HG02623 (cell line): ENCODE data around the gene ARFIP2.

Experiments used
- ATAC-seq: cut with Tn5 transposase; IDR thresholded peaks from one replicate; pipeline ENCODE4 v1.9.1; 2021; ENCODE audit warnings: moderate library complexity; ENCODE audit not compliant: unreplicated experiment

The ARFIP2 gene

DNA sequence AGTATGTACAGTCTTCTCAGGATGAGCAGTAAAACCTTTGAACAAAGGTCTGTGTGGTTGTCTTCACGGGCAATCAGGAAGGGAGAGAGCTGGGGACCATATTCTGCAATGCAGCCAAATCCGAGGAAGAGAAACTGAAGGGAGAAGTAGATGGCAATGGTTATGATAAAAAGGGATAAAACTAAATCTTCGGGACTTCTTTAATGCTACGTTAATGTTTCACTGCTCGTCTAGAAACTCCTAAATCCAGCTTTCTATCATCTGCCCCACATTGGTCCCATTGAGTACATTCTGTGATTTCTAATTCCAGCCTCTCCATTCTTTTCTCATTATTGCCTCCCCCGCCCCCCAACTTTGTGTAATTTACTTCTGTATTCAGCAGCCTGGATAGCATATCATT, 1.9 kb upstream of the ARFIP2 start:
- no peak for ATAC-seq

GRCh38 chr11:6482441-6482840, 1.3 kb upstream of the ARFIP2 start:
- ATAC-seq: no peak

DNA sequence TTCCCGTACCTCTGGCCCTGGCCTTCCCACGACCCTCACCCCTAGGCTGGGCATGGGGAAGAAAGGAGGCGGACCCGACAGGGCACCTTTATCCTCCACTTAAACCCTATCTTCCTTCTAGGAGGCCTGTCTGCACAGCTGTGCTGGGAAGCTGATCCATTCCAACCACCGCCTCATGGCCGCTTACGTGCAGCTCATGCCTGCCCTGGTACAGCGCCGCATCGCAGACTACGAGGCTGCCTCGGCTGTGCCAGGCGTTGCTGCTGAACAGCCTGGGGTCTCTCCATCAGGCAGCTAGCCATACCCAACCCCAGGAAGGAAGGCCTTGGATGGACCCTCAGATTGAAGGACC, 769 bp upstream of the ARFIP2 start:
- ATAC-seq: peak; percentile 4

DNA sequence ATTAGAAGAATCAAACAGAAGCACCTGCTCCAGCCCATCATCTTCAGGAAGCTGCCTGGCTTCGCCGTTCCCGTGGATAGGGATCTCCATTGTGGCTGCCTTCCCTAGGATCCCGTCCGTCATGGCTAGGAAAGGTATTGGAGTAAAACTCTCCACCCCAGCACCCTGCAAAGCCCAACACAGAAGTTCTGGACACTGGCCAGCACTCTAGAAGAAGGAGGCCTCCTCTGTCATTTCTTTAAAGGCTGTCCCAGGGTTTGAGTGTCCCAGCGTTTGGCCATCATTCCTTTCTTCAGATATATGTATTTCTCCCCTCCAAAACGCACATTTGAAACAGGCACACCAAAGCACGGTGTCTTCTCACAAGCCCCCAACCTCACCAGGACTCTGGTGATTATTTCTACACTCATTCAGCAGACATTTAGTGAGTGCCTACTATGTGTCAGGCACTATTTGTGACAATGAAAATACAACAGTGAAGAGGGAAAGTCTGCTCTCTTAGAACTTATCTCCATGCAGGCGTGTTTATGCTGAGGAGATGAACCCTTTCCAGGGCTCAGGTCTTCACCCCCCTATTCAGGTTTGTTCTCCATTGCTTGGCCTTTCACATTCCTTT, 724 bp downstream of the ARFIP2 start:
- ATAC-seq: no peak

- ATAC-seq: no peak
These were observed 4.6 kb downstream of the ARFIP2 start for GRCh38 chr11:6476571-6476970.

GRCh38 chr11:6475936-6476335, 5.2 kb downstream of the ARFIP2 start:
- ATAC-seq: no peak

- ATAC-seq: no peak
These were observed 6.2 kb downstream of the ARFIP2 start for GRCh38 chr11:6474806-6475500.

DNA sequence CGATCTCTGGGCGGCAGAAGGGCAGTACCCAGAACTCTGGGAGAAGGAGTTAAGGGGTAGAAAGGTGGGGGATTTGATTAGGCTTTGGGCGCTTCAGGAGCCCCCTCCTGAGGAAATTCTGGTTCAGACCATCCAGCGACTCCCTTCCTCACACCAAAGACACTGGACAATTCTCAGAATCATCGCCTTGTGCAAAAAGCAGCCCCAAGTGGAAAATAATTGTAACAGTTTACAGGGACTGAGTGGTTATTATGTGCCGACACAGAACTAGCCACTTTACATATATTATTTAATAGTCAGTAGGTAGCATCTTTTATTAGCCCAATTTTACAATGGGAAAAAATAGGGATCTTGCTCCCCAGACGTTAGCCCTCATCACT, 6.7 kb downstream of the ARFIP2 start:
- no peak for ATAC-seq

- ATAC-seq: peak; percentile 71
These were observed 7.4 kb downstream of the ARFIP2 start, which contains the start of gene TRIM3 for GRCh38 chr11:6473451-6474412. TSS of gene TRIM3 (minus strand) at chr11:6473941. CDS start at chr11:6465695, 8,246 bp downstream.

DNA sequence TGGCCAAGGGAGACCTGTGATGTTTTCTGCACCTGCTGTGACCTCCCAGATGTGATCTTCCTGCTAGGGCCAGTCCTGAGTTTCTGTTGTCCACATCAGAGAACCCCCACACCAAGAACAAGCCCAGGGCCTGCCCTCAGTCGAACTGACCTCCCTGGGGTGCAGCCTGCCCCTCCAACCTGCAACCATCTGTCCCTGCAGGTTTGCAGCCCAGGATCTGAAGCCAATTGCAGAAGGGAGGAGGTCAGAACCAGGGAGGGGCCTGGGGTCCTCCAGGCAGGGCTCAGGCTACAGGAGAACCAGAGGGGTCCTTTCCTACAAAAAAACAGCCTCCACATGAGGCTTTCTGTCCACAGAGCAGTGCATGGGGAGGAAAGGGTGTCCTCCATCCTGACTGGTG, 8.2 kb downstream of the ARFIP2 start:
- ATAC-seq: no peak

DNA sequence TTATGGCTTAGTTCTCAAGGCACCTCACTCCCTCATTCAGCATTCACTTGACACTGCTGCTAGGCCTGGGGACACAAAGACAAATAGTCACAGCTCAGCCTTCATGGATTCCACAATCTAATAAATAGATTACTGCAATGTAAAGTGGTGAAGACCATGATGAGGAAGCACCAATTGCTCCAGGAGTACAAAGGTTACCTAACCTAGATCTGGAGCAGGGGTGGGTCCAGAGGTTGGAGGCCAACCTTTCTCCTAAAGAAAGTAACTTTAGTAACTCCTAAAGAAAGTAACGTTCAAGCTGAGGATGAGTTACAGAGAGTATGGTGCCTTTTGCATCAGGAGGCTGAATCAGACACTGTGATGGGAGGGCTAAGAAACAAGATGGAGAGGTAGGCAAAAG, 11.5 kb downstream of the ARFIP2 start:
- ATAC-seq: no peak

DNA sequence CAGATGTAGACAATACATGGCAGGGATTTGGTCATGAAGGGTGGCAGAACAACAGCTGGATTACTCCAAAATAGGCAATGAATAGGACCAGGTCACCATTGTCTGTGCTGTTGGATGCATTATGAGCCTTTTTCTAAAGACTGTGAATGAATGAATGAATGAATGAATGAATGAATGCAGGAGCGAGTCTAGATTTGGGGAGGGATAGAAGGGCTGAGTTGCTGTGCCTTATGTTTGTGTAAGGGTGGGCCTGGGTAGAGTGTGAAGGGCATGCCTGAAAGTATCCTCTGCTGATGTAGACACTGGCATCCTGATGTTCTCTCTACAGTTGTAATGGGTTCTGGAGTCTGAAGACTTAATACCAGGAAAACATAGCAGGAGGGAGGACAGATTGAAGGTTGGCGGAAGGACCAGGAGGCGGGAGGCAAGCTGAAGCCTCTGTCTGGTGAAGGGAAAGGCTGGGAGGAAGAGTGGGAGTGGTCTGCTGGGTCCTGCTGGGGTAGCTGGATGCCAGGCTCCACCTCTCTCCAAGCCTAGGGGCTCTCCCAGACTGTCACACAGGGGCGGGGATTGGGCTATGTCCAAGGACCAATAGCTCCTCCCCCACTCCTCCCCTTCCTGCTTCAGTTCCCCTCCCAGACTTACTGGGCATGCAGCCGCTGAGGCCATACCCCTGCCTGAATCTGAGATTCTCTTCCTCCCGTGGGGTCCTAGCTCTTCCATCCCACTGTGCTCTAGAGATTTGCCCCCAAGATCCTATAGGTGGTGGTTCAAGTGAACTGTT, 12.2 kb downstream of the ARFIP2 start:
- ATAC-seq: peak; percentile 51

- no peak for ATAC-seq
These were observed 22.1 kb downstream of the ARFIP2 start for GRCh38 chr11:6459099-6459450.

- ATAC-seq: no peak
These were observed 22.6 kb downstream of the ARFIP2 start for GRCh38 chr11:6458352-6459098.

DNA sequence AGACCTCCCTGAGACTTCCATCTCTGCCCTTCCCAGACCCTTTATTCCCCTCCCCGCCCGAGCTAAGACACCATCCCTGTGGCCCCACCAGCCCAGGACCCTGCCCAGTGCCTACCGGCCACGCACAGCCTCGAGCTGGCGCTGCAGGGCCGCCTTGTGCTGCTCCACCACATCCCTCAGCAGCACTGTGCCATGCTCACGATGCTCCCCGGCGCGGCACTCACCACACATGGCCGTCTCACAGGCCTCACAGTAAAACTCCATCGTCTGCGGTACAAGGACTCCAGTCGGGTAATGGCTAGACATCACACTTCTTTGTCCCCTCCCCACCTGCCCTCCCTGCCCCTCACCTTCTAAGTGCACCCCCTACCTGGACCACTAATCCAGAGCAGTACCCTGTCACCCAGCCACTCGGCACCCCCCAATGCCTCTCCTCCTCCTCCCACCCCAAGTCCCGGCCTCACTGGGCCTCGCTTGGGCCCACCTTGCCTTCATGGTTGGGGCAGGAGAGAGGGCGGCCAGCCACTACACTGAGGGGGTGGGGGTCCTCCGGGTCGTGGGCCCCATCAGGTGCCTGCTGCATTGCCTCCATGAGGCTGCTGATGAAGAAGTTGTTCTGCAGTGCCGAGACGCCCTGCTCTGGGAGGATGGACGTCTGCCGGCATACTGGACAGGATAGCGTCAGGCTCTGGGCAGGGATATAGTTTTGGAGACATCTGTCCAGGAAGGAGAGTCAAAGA, 23.4 kb downstream of the ARFIP2 start:
- ATAC-seq: no peak

- ATAC-seq: no peak
These were observed 24.6 kb downstream of the ARFIP2 start for GRCh38 chr11:6456361-6457073.

DNA sequence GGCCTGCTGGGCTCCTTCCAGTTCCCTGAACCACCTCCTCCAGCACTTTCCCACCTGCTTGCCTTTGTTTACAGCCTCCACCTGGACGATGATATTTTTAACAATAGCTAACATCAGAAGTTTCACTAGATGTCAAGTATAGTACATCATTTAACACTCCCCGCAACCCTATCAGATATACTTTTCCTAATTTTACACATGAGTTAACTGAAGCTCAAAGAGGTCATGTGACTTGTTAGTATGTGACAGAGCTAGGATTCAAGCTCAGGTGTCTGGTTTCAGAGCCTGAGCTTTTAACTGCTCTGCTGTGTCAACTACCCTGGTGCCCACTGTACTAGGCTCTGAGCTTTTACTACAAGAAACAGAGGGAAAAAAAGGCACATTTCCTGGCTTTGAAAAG, 26.1 kb downstream of the ARFIP2 start:
- ATAC-seq: no peak

DNA sequence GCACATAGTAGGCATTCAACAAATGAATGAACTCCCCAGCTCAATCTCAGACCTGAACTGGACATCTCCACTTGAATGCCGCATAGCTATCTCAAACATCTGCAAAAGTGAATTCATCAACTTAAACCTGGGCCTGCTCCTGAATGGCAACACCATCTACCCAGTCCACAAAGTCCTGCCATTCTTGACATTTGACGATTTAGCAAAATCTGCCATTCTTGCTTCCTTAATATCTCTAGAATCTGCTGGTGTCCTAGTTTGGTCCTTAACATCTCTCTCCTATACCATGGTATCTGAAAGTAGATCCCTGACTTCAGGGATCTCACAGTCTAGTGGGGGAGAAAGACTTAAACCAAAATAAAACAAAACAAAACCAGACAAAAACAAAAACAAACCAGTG, 28.0 kb downstream of the ARFIP2 start:
- no peak for ATAC-seq

- ATAC-seq: no peak
These were observed 28.9 kb downstream of the ARFIP2 start for GRCh38 chr11:6452219-6452618.
